ENCODE results near the gene C15orf62.

C15orf62 gene

GRCh38 chr15:40766906-40767837, 2.6 kb upstream of the C15orf62 start:
- TF ChIP-seq POLR2AphosphoS5 (IDR thresholded peaks at IDR 0.05; ENCODE audit: low read depth, low read length) (no peak), FOXP2 (optimal IDR thresholded peaks at IDR 0.05; ENCODE audit: borderline replicate concordance, extremely low read depth, extremely low read length, insufficient read depth) (no peak), REST (IDR thresholded peaks at IDR 0.05; ENCODE audit: insufficient read depth in 1 of 2, low read depth in 2 of 2, low read length in 2 of 2) (no peak), SIN3A (IDR thresholded peaks at IDR 0.05; ENCODE audit: borderline replicate concordance, insufficient read depth, low read length) (no peak), TAF1 (IDR thresholded peaks at IDR 0.05; ENCODE audit: borderline replicate concordance, insufficient read depth, low read length) (no peak)

- TF ChIP-seq FOXP2 (optimal IDR thresholded peaks at IDR 0.05; ENCODE audit: borderline replicate concordance, extremely low read depth, extremely low read length, insufficient read depth): no peak
Observed at GRCh38 chr15:40767838-40768500, 1.8 kb upstream of the C15orf62 start.

- no peak for TF ChIP-seq TAF1 (IDR thresholded peaks at IDR 0.05; ENCODE audit: borderline replicate concordance, insufficient read depth, low read length)
- TF ChIP-seq SIN3A (IDR thresholded peaks at IDR 0.05; ENCODE audit: borderline replicate concordance, insufficient read depth, low read length): no peak
- no peak for TF ChIP-seq FOXP2 (optimal IDR thresholded peaks at IDR 0.05; ENCODE audit: borderline replicate concordance, extremely low read depth, extremely low read length, insufficient read depth)
Observed at GRCh38 chr15:40768521-40769273, 1.1 kb upstream of the C15orf62 start.

GRCh38 chr15:40770147-40770721, 454 bp downstream of the C15orf62 start:
- no peak for TF ChIP-seq FOXP2 (optimal IDR thresholded peaks at IDR 0.05; ENCODE audit: borderline replicate concordance, extremely low read depth, extremely low read length, insufficient read depth)
- no peak for TF ChIP-seq POLR2AphosphoS5 (IDR thresholded peaks at IDR 0.05; ENCODE audit: low read depth, low read length)
- TF ChIP-seq TAF1 (IDR thresholded peaks at IDR 0.05; ENCODE audit: borderline replicate concordance, insufficient read depth, low read length): no peak
- no peak for TF ChIP-seq SIN3A (IDR thresholded peaks at IDR 0.05; ENCODE audit: borderline replicate concordance, insufficient read depth, low read length)
- no peak for TF ChIP-seq REST (IDR thresholded peaks at IDR 0.05; ENCODE audit: insufficient read depth in 1 of 2, low read depth in 2 of 2, low read length in 2 of 2)

GRCh38 chr15:40771242-40771641, 1.5 kb downstream of the C15orf62 start:
- TF ChIP-seq REST (IDR thresholded peaks at IDR 0.05; ENCODE audit: insufficient read depth in 1 of 2, low read depth in 2 of 2, low read length in 2 of 2) (no peak), TAF1 (IDR thresholded peaks at IDR 0.05; ENCODE audit: borderline replicate concordance, insufficient read depth, low read length) (no peak), SIN3A (IDR thresholded peaks at IDR 0.05; ENCODE audit: borderline replicate concordance, insufficient read depth, low read length) (no peak), FOXP2 (optimal IDR thresholded peaks at IDR 0.05; ENCODE audit: borderline replicate concordance, extremely low read depth, extremely low read length, insufficient read depth) (no peak), POLR2AphosphoS5 (IDR thresholded peaks at IDR 0.05; ENCODE audit: low read depth, low read length) (no peak)

Data from PFSK-1 (cell line).